IPS-18c (cell line): ENCODE results near the gene OR10AD1.
"Not testable (repeated sequence)": the region's sequence is repeated elsewhere in the genome, so short reads cannot be mapped to it uniquely, and the experiment has no call there.

Source experiments
- H3K4me3 ChIP-seq: 2 replicates; pipeline ENCODE4 v1.7.0; 2013; ENCODE audit warnings: low read depth, mild to moderate bottlenecking, low read length, moderate library complexity; ENCODE audit not compliant: insufficient read depth
- H3K9me3 ChIP-seq: one replicate; pipeline ENCODE4 v1.6.1; 2013; ENCODE audit warnings: mild to moderate bottlenecking, low read length, moderate library complexity; ENCODE audit not compliant: control insufficient read depth, insufficient read depth

Gene OR10AD1

GRCh38 chr12:48179466-48179865, 23.6 kb downstream of the OR10AD1 start:
- H3K4me3 ChIP-seq = no peak overlapping the region
- H3K9me3 ChIP-seq = no peaks in the 10 kb centered on the region

- H3K9me3 ChIP-seq = no peaks in the 10 kb centered on the region
- H3K4me3 ChIP-seq = no peak overlapping the region
These were observed 25.1 kb downstream of the OR10AD1 start for GRCh38 chr12:48177982-48178381.

GRCh38 chr12:48176417-48176751, 26.7 kb downstream of the OR10AD1 start:
- no peaks in the 10 kb centered on the region for H3K9me3 ChIP-seq
- H3K4me3 ChIP-seq = no peak overlapping the region

DNA sequence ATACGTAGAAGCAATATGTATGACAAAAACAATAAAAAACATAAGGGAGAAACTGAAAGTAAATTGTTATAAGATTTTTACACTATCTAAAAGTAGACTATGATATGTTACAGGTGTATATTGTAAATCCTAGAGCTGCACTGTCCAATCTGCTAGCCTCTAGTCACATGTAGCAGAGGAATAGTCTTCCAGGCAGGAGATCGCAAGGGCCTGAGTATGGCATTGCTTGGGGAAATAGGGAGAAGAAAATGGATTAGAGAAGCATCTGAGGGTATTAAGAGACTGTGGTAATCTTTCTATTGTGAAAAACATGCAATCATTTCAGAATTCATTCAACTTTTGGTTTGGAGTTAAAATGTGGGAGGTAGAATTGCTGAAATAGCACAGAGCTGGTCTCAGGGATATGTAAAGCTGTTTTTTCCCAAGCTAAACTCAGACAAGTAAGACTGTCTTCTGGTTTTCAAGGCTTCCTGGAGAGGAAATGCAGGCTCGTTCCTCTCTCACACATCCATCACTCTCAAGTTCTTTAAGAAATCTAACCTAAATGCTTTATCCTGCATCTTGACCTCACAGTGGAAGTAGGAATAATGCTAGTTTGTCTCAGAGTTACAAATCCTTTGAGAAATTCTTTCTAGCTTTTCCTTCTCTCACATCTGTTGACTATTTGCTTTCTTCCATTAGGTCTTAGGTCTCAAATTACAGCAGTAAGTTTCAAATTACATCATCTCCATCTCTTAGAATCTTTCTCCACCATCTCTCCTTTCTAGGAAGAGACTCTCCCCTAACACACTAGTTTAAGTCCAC, 27.3 kb downstream of the OR10AD1 start:
- Histone ChIP-seq H3K4me3 (no peak overlapping the region), H3K9me3 (no peaks in the 10 kb centered on the region)

GRCh38 chr12:48169011-48169410, 34.1 kb downstream of the OR10AD1 start:
- Histone ChIP-seq H3K9me3 (no peaks in the 10 kb centered on the region), H3K4me3 (no peak overlapping the region)

DNA sequence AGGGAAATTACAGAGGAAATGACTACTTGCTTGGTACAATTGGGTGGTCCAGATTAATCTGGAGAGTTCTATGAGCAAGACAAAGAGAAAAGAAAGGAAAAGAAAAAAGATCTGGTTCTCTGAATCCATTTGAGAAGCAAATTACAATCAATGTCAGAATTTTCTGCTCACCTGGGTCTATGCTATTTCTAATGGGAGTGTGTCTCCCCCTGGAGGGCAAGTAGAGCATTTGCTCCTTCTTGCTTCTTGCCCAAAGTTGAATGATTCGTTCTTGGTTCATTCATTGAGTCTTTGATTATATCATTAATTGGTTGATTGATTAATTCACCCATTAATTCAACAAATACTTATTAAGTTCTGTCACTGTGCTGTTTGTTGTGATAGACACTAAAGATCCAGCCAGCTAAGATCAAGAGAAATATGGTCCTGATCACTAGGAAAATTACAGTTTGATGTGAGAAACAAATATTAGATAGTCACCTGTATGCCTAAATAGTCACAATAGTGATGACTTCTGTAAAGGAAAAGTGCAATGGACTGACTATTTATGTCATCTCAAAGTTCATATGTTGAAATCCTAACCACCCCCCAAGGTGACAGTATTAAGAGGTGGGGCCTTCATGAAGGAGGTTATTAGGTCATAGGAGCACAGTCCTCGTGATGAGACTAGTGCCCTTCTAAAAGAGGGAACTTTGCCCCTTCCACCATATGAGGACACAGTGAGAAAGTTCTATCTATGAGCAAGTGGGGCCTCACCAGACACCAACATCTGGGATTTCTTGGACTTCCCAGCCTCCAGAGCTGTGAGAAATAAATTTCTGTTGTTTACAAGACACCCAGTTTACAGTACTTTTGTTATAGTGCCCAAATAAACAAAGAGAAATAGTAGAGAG, 37.8 kb downstream of the OR10AD1 start:
- no peak overlapping the region for H3K4me3 ChIP-seq
- H3K9me3 ChIP-seq = no peaks in the 10 kb centered on the region

DNA sequence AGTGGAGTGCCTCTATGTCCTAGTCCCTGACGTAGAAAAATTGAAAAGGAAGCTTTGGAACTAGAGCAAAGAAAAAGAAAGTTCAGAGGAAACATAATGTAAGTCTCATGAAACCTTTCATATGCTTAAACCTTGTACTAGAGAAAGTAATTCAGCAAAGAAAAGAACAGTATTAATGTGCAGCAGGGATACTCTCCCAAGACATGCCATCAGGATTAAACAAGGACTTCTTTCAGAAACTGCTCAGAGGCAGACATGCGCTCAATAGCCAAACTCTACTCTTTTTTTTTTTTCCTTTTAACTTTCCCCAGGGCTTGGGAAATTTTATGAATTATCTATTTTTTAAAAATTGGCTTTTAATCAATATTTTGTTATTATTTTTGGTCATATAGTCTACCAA, 38.6 kb downstream of the OR10AD1 start:
- no peaks in the 10 kb centered on the region for H3K9me3 ChIP-seq
- no peak overlapping the region for H3K4me3 ChIP-seq

DNA sequence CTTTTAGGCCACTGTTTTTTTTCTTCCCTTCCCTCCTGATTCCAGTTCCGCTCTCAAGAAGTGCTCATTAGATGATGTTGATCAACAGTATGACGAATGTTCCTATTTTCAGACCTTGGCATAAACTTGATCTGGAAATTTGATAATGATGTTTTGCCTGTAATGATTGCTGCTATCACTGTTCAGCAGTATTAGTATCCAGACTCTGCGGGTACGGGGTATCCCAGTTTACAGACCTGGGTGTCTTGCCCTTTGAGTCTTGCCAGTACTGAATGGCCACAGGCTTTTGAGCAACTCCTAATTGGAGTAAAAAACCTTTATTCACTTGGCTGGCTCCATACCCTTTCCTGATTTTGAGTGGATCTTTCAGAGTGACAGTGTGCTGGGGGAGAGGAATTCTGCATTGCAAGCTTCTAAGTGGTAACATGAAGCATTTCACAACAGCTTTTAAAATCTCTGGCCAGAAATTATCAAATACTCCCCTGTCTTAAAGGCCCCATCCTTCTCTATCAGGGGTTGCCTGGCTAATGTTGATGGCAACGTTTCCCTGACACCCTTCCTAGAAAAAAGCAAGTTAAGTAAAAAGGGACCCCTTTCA, 39.8 kb downstream of the OR10AD1 start:
- Histone ChIP-seq H3K4me3 (no peak overlapping the region), H3K9me3 (no peaks in the 10 kb centered on the region)

DNA sequence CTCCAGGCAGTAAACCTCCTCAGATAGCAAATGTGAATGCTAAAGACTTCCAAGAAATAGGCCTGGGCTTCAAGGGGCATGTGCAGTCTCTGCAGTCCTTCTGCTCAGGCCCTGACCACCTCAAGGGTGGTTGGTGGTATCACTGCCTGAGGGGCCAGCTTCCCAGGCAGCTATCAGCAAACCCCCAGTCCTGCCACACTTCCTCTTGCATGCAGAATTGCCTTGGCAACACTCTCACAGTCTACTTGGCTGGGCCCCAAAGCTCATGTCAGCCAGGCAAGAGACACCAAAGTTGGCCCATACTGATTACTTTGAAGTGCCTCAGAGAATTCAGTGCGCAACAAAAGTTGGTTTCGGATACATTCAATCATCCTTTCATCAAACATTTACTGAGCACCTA, 42.3 kb downstream of the OR10AD1 start:
- no peak overlapping the region for H3K4me3 ChIP-seq
- H3K9me3 ChIP-seq = no peaks in the 10 kb centered on the region

DNA sequence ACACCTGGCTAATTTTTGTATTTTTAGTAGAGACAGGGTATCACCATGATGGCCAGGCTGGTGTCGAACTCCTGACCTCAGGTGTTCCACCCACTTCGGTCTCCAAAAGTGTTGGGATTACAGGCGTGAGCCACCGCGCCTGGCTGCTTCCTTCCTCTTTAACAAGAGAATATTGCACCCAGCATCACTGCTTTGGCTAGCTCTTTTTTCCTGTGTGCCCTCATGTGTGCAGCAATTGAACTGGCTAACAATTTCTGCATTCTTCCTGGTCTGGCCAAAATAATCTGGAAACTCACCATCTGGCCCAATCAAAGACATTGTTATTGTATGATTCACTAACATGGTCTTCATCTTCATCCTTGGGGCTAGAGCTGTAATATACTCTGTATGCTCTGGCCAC, 43.0 kb downstream of the OR10AD1 start:
- no peak overlapping the region for H3K4me3 ChIP-seq
- no peaks in the 10 kb centered on the region for H3K9me3 ChIP-seq

DNA sequence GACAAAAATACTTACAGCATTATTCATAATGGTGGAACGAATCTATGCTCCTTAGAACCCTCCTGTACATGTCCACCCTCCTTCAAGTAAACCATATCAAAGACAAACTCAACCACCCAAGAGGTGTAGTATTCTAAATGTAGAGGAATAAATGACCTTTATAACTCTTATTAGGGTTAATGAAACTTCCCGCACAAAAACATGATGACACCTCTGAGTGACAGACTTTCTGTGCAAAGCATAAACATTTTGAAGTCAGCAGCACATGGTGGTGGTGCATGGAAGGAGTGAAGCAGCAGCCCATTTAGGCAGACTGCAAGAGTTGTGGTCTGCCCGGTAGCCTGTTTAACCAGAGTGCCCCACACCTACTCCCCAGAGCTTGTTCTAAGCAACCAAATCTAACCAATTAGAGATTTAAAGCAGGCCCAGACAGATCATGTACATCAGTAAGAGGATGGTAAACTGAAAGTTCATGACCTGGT, 45.2 kb downstream of the OR10AD1 start:
- no peaks in the 10 kb centered on the region for H3K9me3 ChIP-seq
- H3K4me3 ChIP-seq = peak overlapping the region; percentile 11; the same call in 1 of the 2 replicates

- H3K4me3 ChIP-seq = peak within 1 kb of the TSS; percentile 66
- no peaks in the 10 kb centered on the region for H3K9me3 ChIP-seq
These were observed 45.8 kb downstream of the OR10AD1 start, which contains the start of gene ASB8 for GRCh38 chr12:48157018-48157888. Gene ASB8 (minus strand): TSS chr12:48157515. CDS start chr12:48153496, 4,019 bp downstream.

DNA sequence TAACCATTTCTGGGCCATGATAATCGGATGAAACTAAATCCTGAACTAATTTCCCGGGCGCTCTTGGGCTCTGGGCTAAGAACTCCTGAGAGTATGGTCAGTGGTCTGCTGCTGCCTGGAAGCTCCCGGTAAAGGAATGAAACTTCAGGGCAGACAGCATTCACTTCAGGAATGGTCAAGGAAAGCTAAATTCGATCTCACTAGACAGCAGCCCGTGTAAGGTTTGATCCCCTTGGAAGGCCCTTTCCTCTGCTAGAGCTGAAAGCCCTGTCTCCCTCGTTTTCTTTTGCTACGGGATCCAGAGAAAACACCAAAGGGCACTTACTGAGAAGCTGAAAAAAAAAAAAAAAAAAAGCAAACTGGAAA, 46.5 kb downstream of the OR10AD1 start:
- peak overlapping the region; percentile 66 for H3K4me3 ChIP-seq
- H3K9me3 ChIP-seq = no peaks in the 10 kb centered on the region

DNA sequence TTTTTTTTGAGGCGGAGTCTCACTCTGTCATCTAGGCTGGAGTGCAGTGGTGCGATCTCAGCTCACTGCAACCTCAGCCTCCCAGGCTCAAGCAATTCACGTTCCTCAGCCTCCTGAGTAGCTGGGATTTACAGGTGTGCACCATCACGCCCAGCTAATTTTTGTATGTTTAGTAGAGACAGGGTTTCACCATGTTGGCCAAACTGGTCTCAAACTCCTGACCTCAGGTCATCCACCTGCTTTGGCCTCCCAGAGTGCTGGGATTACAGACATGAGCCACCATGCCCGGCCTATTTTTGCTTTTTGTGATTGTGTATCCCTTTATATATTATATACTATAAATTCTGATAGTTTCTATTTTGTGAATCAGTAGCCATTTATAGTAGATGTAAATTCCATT, 47.3 kb downstream of the OR10AD1 start:
- not testable (repeated sequence) for H3K4me3 ChIP-seq, H3K9me3 ChIP-seq
